Thymus (tissue), 11 donors: ENCODE measurements around the gene NAGLU. TPM values are rescaled to one million over a fixed set of nuclear protein-coding genes. Genes with fewer than 3 reads are reported as not detected.

ENCODE experiments used
- DNase-seq, 9 donors: peaks; one replicate each; pipeline ENCODE4 v3.0.0-alpha.2; 2013; ENCODE audit warnings: low spot score in 9 of 9, low read depth in 6 of 9, missing footprints in 1 of 9
- H3K27ac ChIP-seq, 2 donors: one replicate each; pipeline ENCODE4 v1.5.1; 2013; ENCODE audit warnings: control low read depth in 1 of 2, low read depth in 1 of 2, low read length in 1 of 2, mild to moderate bottlenecking in 1 of 2, moderate library complexity in 1 of 2
- H3K27me3 ChIP-seq, 2 donors: one replicate each; pipeline ENCODE4 v1.5.1; 2013; ENCODE audit warnings: low read length in 1 of 2; ENCODE audit not compliant: control insufficient read depth in 2 of 2, insufficient read depth in 1 of 2
- H3K36me3 ChIP-seq, 2 donors: one replicate each; pipeline ENCODE4 v1.5.1; 2013; ENCODE audit warnings: low read length in 1 of 2, mild to moderate bottlenecking in 1 of 2, moderate library complexity in 1 of 2; ENCODE audit not compliant: control insufficient read depth in 2 of 2, insufficient read depth in 2 of 2
- H3K4me1 ChIP-seq, 2 donors: one replicate each; pipeline ENCODE4 v1.5.1; 2013; ENCODE audit warnings: low read length in 2 of 2; ENCODE audit not compliant: control insufficient read depth in 2 of 2, insufficient read depth in 2 of 2
- H3K4me3 ChIP-seq, 2 donors: one replicate each; pipeline ENCODE4 v1.5.1; 2013; ENCODE audit warnings: low read length in 2 of 2, control low read depth in 1 of 2, mild to moderate bottlenecking in 1 of 2
- H3K9me3 ChIP-seq, 2 donors: one replicate each; pipeline ENCODE4 v1.5.1; 2013; ENCODE audit warnings: low read length in 1 of 2, mild to moderate bottlenecking in 1 of 2; ENCODE audit not compliant: control insufficient read depth in 2 of 2, insufficient read depth in 1 of 2
- WGBS: extraction: QIAGEN DNeasy Blood & Tissue Kit; methylation state at CpG from one replicate; pipeline ENCODE4 v1.1.7; 2013; 5-methylcytosine and 5-hydroxymethylcytosine counted together
- polyA plus RNA-seq: library from polyadenylated mRNA; stranded (reverse); fragments of 200-250 nt; gene quantifications from one replicate; pipeline ENCODE4 v1.2.3, GENCODE V29; 2013
- total RNA-seq: library from RNA; stranded (reverse); fragments of 120-200 nt; gene quantifications from one replicate; pipeline ENCODE4 v1.2.4, GENCODE V29; 2013
- donor health status: healthy.

The NAGLU gene
- total and polyA plus RNA-seq, 2 donors = 10.0 to 33.6 TPM

GRCh38 chr17:42564815-42565522, 28.9 kb downstream of the NAGLU start:
- over 99% methylated on average over 15 of the region's 15 CpGs for WGBS
- DNase-seq = no peak
- peaks cover 40 to 47% of the 10 kb centered on the region in 2 donors for H3K36me3 ChIP-seq
- no peaks in the 10 kb centered on the region for H3K9me3 ChIP-seq
- H3K27me3 ChIP-seq = no peaks in the 10 kb centered on the region
- H3K4me3 ChIP-seq = no peak overlapping the region
- no peak overlapping the region for H3K27ac ChIP-seq
- peaks cover 22 to 41% of the 10 kb centered on the region in 2 donors for H3K4me1 ChIP-seq

GRCh38 chr17:42565523-42566214, 29.6 kb downstream of the NAGLU start:
- Histone ChIP-seq H3K4me3 (no peak overlapping the region), H3K27me3 (no peaks in the 10 kb centered on the region), H3K9me3 (no peaks in the 10 kb centered on the region), H3K4me1 (peaks cover 22 to 41% of the 10 kb centered on the region in 2 donors), H3K27ac (peak overlapping the region in 1 of 2 donors; percentile 92), H3K36me3 (peaks cover 44 to 54% of the 10 kb centered on the region in 2 donors)
- WGBS = 97% methylated on average over 16 of the region's 16 CpGs
- no peak for DNase-seq

GRCh38 chr17:42566215-42566882, 30.3 kb downstream of the NAGLU start:
- H3K36me3 ChIP-seq = peaks cover 47 to 61% of the 10 kb centered on the region in 2 donors
- H3K4me1 ChIP-seq = peaks cover 22 to 40% of the 10 kb centered on the region in 2 donors
- no peaks in the 10 kb centered on the region for H3K27me3 ChIP-seq
- H3K27ac ChIP-seq = peak overlapping the region; percentile 85 to 92
- 64% methylated on average over 28 of the region's 28 CpGs for WGBS
- H3K9me3 ChIP-seq = no peaks in the 10 kb centered on the region
- DNase-seq = no peak
- peak overlapping the region; percentile 83 to 84 for H3K4me3 ChIP-seq

GRCh38 chr17:42566883-42567573, 31.0 kb downstream of the NAGLU start, which contains the start of gene MLX:
MLX (plus strand) TSS chr17:42567100; CDS start chr17:42567125, 25 bp downstream.
- peaks cover 20 to 34% of the 10 kb centered on the region in 2 donors for H3K4me1 ChIP-seq
- peak within 1 kb of the TSS; percentile 85 to 92 for H3K27ac ChIP-seq
- H3K9me3 ChIP-seq = no peaks in the 10 kb centered on the region
- under 1% methylated on average over 72 of the region's 72 CpGs for WGBS
- peak in 8 of 9 donors; percentile 81 to 94 (median 88) for DNase-seq
- H3K36me3 ChIP-seq = peaks cover 54 to 68% of the 10 kb centered on the region in 2 donors
- no peaks in the 10 kb centered on the region for H3K27me3 ChIP-seq
- H3K4me3 ChIP-seq = peak within 1 kb of the TSS; percentile 83 to 84

- Histone ChIP-seq H3K27me3 (no peaks in the 10 kb centered on the region), H3K36me3 (peaks cover 69 to 83% of the 10 kb centered on the region in 2 donors), H3K4me1 (peaks cover 10 to 22% of the 10 kb centered on the region in 2 donors), H3K27ac (no peak overlapping the region), H3K9me3 (no peaks in the 10 kb centered on the region), H3K4me3 (no peak overlapping the region)
- WGBS = 93% methylated on average over 14 of the region's 14 CpGs
- no peak for DNase-seq
These were observed 32.5 kb downstream of the NAGLU start for GRCh38 chr17:42568341-42569111.

GRCh38 chr17:42571435-42572225, 35.6 kb downstream of the NAGLU start:
- no peak overlapping the region for H3K27ac ChIP-seq
- peaks cover 8 to 19% of the 10 kb centered on the region in 2 donors for H3K4me1 ChIP-seq
- DNase-seq = no peak
- no peak overlapping the region for H3K4me3 ChIP-seq
- 97% methylated on average over 12 of the region's 12 CpGs for WGBS
- H3K36me3 ChIP-seq = peaks cover 56 to 77% of the 10 kb centered on the region in 2 donors
- no peaks in the 10 kb centered on the region for H3K9me3 ChIP-seq
- no peaks in the 10 kb centered on the region for H3K27me3 ChIP-seq

GRCh38 chr17:42573095-42573494, 37.1 kb downstream of the NAGLU start:
- peaks cover 0 to 6% of the 10 kb centered on the region in 2 donors for H3K9me3 ChIP-seq
- peaks cover 56 to 77% of the 10 kb centered on the region in 2 donors for H3K36me3 ChIP-seq
- no peak overlapping the region for H3K27ac ChIP-seq
- peaks cover 10 to 22% of the 10 kb centered on the region in 2 donors for H3K4me1 ChIP-seq
- H3K4me3 ChIP-seq = no peak overlapping the region
- DNase-seq = no peak
- WGBS = 95% methylated on average over 4 of the region's 4 CpGs
- H3K27me3 ChIP-seq = no peaks in the 10 kb centered on the region
